ENCODE data around the gene NTM.

DNA sequence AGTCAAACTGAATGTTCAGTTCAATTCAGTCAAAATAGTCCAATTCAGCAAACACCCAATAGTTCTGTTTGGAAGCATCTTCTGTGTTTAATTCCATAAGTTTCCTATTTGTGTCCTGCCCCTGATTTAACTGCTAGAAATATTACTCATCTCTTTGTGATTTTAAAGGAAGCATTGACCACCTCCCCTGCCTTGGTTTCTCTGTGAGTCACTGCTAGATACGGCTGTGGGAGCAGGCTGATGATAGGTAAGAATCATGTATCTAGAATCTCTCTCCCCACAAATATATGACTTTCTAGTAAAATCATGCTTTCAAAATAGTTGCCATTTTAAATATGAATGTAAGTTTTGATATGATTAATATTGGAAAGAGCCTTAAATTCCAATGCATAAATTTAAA is 888.5 kb downstream of the NTM start:
- TF ChIP-seq EP300 (conservative IDR thresholded peaks at IDR 0.05; ENCODE audit: poor library complexity, severe bottlenecking): peak; percentile 2
- no peak for TF ChIP-seq EZH2 (IDR thresholded peaks at IDR 0.05; ENCODE audit: borderline replicate concordance, insufficient read depth, low read length, poor library complexity, severe bottlenecking)
- TF ChIP-seq, protein P1, sequence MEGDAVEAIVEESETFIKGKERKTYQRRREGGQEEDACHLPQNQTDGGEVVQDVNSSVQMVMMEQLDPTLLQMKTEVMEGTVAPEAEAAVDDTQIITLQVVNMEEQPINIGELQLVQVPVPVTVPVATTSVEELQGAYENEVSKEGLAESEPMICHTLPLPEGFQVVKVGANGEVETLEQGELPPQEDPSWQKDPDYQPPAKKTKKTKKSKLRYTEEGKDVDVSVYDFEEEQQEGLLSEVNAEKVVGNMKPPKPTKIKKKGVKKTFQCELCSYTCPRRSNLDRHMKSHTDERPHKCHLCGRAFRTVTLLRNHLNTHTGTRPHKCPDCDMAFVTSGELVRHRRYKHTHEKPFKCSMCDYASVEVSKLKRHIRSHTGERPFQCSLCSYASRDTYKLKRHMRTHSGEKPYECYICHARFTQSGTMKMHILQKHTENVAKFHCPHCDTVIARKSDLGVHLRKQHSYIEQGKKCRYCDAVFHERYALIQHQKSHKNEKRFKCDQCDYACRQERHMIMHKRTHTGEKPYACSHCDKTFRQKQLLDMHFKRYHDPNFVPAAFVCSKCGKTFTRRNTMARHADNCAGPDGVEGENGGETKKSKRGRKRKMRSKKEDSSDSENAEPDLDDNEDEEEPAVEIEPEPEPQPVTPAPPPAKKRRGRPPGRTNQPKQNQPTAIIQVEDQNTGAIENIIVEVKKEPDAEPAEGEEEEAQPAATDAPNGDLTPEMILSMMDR (IDR thresholded peaks at IDR 0.05; ENCODE audit: poor library complexity, severe bottlenecking): no peak
- TF ChIP-seq, protein P2, sequence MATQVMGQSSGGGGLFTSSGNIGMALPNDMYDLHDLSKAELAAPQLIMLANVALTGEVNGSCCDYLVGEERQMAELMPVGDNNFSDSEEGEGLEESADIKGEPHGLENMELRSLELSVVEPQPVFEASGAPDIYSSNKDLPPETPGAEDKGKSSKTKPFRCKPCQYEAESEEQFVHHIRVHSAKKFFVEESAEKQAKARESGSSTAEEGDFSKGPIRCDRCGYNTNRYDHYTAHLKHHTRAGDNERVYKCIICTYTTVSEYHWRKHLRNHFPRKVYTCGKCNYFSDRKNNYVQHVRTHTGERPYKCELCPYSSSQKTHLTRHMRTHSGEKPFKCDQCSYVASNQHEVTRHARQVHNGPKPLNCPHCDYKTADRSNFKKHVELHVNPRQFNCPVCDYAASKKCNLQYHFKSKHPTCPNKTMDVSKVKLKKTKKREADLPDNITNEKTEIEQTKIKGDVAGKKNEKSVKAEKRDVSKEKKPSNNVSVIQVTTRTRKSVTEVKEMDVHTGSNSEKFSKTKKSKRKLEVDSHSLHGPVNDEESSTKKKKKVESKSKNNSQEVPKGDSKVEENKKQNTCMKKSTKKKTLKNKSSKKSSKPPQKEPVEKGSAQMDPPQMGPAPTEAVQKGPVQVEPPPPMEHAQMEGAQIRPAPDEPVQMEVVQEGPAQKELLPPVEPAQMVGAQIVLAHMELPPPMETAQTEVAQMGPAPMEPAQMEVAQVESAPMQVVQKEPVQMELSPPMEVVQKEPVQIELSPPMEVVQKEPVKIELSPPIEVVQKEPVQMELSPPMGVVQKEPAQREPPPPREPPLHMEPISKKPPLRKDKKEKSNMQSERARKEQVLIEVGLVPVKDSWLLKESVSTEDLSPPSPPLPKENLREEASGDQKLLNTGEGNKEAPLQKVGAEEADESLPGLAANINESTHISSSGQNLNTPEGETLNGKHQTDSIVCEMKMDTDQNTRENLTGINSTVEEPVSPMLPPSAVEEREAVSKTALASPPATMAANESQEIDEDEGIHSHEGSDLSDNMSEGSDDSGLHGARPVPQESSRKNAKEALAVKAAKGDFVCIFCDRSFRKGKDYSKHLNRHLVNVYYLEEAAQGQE (IDR thresholded peaks at IDR 0.05; ENCODE audit: borderline replicate concordance): no peak
- TF ChIP-seq POLR2AphosphoS5 (IDR thresholded peaks at IDR 0.05): no peak
- TF ChIP-seq SMC3 (conservative IDR thresholded peaks at IDR 0.05; ENCODE audit: poor library complexity): no peak
- TF ChIP-seq RAD21 (conservative IDR thresholded peaks at IDR 0.05): no peak
- no peak for TF ChIP-seq TAF1 (IDR thresholded peaks at IDR 0.05; ENCODE audit: low read depth)
- no peak for TF ChIP-seq MXI1 (conservative IDR thresholded peaks at IDR 0.05; ENCODE audit: poor library complexity, severe bottlenecking)

Measured in neural cell (in vitro differentiated cells).